Transverse colon (tissue), 3 donors: ENCODE measurements around the gene MAGI2.

Experiments used
- EP300 ChIP-seq: sonication (generic); formaldehyde crosslinking; IDR thresholded peaks from one replicate; pipeline ENCODE4 v1.6.1; 2017; ENCODE audit warnings: antibody characterized with exemption, low read depth
- POLR2A ChIP-seq: fragments of 450-650 bp; IDR thresholded peaks from one replicate; pipeline ENCODE4 v1.6.1; 2016; ENCODE audit warnings: antibody characterized with exemption, mild to moderate bottlenecking, moderate library complexity
- TF ChIP-seq, protein P1 (sequence below), 5 experiments: fragments of 200-600 bp in 3 of 5; fragments of 450-650 bp in 2 of 5; sonication (generic) in 3 of 5; IDR thresholded peaks; 1 replicate in 2 of 5; 2 replicates in 3 of 5; pipeline ENCODE4 v1.5.1; 2016 to 2017; ENCODE audit warnings: antibody characterized with exemption in 5 of 5, inconsistent platforms in 3 of 5, mild to moderate bottlenecking in 2 of 5, moderate library complexity in 1 of 5

DNA sequence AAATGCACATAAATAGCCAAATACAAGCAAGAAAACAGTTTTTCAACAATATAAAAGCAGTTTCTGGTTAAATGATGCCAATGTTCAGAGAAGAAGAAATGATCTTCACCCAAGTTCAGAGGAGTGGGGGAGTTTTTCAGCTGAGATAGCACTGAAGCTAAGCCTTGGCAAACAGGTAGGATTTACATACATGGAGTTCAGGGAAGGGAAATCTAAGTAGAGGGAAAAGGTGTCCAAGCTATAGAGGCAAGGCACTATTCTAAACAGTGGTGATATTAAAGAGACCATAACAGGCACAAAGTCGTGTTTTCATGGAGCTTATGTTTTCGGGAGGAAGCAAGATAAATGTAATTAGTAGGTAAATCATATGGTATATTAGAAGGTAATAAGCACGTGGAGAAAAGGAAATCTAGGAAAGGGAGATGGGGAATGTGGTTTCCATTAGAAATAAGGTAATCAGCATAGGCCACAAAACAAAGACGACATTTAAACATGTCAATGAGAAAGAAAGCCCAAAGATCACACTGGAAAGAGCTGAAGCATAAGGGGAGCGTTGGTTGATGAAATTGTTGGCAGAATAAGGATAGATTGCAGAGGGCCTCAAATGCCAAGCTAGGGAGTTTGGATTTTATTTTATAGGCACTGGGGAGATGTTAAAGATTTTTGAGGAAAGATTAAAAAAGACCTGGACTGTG lies 704.3 kb downstream of the MAGI2 start:
- TF ChIP-seq POLR2A (no peak), EP300 (no peak)
- TF ChIP-seq, protein P1, sequence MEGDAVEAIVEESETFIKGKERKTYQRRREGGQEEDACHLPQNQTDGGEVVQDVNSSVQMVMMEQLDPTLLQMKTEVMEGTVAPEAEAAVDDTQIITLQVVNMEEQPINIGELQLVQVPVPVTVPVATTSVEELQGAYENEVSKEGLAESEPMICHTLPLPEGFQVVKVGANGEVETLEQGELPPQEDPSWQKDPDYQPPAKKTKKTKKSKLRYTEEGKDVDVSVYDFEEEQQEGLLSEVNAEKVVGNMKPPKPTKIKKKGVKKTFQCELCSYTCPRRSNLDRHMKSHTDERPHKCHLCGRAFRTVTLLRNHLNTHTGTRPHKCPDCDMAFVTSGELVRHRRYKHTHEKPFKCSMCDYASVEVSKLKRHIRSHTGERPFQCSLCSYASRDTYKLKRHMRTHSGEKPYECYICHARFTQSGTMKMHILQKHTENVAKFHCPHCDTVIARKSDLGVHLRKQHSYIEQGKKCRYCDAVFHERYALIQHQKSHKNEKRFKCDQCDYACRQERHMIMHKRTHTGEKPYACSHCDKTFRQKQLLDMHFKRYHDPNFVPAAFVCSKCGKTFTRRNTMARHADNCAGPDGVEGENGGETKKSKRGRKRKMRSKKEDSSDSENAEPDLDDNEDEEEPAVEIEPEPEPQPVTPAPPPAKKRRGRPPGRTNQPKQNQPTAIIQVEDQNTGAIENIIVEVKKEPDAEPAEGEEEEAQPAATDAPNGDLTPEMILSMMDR (IDR thresholded peaks at IDR 0.05) = no peak
